NCI-H187 (cell line): ENCODE data around the gene SLC44A2.

Source experiments
- DNase-seq, 2 experiments: peaks; one replicate each; lab custom pipeline; 2025; lab: John Stamatoyannopoulos, UW

SLC44A2 gene

GRCh38 chr19:10682397-10683063 lies 57.2 kb downstream of the SLC44A2 start:
- no peak for DNase-seq

GRCh38 chr19:10683064-10683426 lies 57.7 kb downstream of the SLC44A2 start:
- DNase-seq, result no peak

GRCh38 chr19:10683582-10683981 lies 58.2 kb downstream of the SLC44A2 start:
- DNase-seq, result no peak

GRCh38 chr19:10685210-10685609 lies 59.9 kb downstream of the SLC44A2 start:
- no peak for DNase-seq

GRCh38 chr19:10686193-10686592 lies 60.8 kb downstream of the SLC44A2 start:
- no peak for DNase-seq

- DNase-seq, result no peak
These were observed 61.5 kb downstream of the SLC44A2 start for GRCh38 chr19:10686661-10687517.

GRCh38 chr19:10687518-10688288 lies 62.4 kb downstream of the SLC44A2 start:
- no peak for DNase-seq

- DNase-seq, result no peak
These were observed 63.4 kb downstream of the SLC44A2 start for GRCh38 chr19:10688545-10689280.

- no peak for DNase-seq
These were observed 65.0 kb downstream of the SLC44A2 start for GRCh38 chr19:10690341-10690781.

GRCh38 chr19:10691178-10691881 lies 66.0 kb downstream of the SLC44A2 start:
- DNase-seq, result no peak

- DNase-seq, result no peak
These were observed 66.5 kb downstream of the SLC44A2 start for GRCh38 chr19:10691883-10692282.

- no peak for DNase-seq
These were observed 67.4 kb downstream of the SLC44A2 start for GRCh38 chr19:10692673-10693264.
